GDM1 (cell line): ENCODE measurements around the gene GLIS1.

Experiments
- DNase-seq: peaks from one replicate; lab custom pipeline; 2025; lab: John Stamatoyannopoulos, UW

Gene GLIS1

DNA sequence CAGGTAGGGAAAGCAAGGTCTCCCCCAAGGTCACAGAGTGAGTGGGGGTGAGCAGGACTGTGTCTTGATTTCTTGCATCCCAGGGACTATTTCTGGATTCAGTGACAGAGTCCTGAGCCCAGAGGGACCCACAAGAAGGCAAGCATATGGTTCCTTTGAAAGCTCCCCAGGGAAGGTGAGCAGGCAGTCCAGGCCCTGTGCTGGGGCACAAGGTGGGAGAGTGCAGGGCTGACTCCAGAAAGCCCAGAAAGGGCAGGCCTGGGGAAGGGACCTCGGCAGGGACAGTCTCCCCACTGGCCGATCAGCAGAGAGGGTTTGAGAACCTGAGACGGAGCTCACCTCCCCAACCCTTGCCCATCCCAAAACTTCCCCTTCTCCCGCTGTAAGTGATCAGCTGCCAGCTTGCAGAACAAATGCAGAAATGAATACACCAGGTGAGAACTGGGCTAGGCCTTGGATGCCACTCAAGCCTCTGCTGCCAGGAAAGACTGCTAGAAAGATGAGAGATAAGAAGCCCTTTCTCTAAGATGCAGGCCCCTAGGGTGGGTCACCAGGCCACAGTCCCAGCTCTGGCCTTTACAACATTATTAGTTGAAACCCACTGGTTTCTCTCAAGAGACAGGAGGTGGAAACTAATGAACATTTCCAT, 121.0 kb downstream of the GLIS1 start:
- DNase-seq: no peak

DNA sequence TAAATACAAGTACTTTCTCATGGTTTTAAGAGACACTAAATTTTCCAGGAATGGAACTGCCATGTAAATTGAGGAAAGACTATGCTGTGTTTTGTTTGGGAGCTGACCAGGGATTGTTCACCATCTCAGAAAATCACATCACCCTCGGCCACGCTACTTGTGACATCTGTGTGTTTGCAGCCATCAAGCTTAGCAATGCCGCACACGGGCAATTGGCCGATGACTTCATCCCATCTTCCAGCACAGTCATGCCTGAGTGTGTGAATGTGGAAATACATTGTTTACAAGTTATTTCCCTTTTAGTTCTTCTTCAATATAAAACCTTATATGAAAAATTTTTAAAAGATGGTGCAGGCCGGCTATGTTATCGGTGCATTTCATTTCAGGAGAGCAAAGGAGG, 121.6 kb downstream of the GLIS1 start:
- no peak for DNase-seq

DNA sequence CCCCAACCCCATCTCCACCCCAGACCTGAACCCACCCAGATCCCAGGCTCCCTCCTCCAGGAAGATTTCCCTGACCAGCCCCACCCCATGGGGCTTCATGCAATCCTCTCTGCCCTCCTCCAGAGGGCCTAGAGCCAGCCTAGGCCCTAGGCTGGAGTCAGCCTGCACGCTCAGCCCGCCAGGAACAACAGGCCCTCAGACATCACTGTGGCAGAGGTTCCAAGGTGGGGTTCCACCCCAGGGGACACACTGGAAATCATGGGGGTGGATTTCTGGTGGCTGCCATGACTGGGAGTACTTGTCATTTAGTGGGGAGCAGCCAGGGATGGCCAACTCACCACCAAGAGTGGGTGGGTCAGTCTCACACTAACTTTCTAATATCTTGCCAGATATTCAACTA, 122.0 kb downstream of the GLIS1 start:
- no peak for DNase-seq

DNA sequence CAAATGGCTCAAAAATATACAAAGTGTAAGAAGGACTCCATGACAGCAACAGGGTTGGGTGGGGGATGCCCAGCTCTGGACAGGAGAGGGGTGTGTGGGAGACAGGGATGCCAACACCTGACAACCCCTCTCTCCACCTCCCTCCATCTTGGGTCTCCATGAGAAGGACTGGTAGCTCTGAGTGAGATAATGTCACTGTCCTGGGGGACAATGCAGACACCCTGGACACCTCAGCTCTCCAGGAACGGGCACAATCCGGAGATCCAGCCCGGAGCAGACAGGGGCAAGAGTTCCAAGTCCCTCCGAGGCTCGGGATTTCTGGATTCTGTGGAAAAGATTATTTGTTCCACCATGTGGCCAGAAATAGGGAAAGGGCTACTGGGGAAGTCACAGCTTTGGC, 122.5 kb downstream of the GLIS1 start:
- DNase-seq: no peak

- DNase-seq: no peak
Measured at GRCh38 chr1:53615101-53615500, 123.9 kb downstream of the GLIS1 start.

GRCh38 chr1:53614231-53615021, 124.5 kb downstream of the GLIS1 start:
- no peak for DNase-seq

DNA sequence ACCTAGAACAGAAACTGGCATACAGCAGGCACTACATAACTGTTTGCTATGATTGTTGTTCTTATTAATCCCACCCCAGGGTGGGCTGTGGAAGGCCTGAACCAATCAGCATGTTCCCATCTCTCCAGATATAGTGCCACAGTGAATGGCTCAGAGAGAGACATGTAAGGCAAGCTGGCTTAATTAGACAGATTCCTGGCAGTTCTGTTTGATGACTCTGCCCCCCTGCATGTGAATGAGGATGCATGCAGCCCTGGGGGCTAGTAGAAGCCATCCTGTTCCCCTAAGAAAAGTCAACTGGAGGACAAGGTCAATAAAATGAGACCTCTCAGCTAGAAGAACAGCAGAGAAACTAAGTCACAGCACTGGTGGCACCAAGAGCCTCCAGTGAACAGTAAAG, 130.3 kb downstream of the GLIS1 start:
- no peak for DNase-seq

- no peak for DNase-seq
Measured at GRCh38 chr1:53608071-53608470, 130.9 kb downstream of the GLIS1 start.

DNA sequence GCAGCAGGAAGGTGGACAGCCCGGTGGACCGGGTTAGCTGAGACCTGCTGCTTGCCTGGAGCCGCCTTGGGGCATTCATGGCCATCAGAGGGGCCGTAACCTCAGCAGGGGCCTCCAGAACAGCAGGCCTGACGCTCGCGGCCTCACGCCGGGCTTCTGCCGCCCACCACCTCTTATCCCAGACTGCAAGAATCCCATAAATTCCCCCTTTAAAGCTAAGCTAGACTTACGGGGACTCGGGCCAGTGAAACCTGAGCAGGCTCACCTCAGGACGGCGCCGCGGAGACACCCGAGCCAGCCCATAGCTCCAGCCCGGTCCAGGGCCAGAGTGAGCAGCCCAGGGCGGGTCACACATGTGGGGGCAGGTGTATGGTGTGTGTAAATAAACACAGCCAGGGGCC, 132.3 kb downstream of the GLIS1 start:
- no peak for DNase-seq

DNA sequence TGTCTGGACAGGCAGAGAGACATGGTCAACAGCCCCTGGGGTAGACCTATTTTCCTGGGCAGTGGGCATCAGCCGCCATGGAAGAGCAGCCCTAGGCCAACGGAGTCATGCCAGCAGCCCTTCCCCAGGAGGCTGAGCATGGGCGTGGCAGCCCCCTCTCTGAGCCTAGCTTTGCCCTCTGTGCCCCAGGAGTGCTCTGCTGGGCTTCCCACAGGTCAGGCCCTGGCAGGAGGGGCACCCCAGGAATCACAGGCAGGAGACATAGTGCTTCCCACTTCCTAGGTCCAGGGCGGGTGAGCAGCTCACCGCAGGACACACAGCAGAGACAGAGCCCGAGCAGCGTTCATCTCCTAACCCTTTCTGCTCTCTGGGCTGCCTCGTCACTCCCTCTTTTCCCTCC, 132.8 kb downstream of the GLIS1 start:
- no peak for DNase-seq

DNA sequence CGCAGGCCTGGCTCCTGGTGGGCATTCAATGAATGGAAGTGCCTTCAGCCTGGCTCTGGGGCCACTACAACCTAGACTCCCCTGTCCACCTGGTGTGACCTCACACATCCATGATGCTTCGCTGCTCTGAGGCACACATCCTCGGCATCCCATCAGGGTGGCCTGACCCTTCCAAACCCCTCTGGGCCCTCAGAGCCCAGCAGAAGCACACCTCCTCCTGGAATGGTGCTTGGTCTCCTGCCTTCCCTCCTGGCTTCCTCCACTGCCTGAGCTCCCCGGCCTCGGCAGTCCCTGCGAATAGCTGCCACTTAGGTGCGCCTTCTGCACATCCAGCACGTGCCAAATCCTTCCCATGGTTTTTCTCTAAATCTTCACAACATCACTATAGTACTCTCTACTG, 133.8 kb downstream of the GLIS1 start:
- DNase-seq: no peak

DNA sequence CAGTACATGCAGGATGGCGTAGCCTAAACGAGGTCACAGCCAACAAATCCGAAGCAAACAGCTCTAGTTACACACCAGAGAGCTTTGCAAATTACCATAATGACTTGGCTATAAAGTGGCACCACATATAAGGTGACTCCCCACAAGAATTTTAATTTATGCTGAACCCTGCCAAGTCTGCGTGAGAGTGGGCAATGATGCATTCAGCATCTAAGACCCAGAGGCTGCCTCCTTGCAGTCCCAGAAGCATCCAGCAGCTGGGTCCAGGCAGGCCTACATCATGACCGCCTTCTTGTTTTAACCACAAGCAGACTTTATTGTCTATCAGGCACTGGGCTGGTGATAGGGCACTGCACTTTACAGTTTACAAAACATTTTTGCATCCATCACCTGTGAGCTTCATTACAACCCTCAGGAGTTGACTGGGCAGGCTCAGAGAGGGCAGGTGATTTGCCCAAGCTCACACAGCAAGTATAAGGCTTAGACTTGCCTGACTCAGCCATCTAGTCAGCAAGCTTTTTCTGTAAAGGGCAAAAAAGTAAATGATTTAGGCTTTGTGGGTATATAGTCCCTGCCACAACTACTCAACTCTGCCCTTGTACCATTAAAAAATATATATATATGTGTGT, 134.6 kb downstream of the GLIS1 start:
- DNase-seq: no peak

DNA sequence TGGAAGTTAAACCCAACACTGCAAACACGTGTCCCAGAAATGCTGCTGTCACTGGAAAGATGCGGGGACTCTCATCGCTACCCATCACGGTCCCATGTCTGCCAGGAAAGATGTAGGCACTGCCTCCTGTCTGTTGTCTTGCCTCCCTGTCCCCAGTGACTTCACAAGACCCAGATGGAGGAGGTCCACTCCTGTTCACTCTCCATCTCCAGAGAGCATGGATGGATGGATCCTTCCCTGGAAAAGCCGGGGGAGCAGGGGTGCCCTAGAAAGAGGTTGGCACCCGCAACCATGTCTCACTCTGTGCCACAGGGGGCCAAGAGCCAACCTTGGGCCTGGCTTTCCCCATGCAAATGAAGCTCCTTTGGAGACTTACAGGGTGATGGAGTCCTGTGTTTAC, 135.5 kb downstream of the GLIS1 start:
- DNase-seq: no peak

DNA sequence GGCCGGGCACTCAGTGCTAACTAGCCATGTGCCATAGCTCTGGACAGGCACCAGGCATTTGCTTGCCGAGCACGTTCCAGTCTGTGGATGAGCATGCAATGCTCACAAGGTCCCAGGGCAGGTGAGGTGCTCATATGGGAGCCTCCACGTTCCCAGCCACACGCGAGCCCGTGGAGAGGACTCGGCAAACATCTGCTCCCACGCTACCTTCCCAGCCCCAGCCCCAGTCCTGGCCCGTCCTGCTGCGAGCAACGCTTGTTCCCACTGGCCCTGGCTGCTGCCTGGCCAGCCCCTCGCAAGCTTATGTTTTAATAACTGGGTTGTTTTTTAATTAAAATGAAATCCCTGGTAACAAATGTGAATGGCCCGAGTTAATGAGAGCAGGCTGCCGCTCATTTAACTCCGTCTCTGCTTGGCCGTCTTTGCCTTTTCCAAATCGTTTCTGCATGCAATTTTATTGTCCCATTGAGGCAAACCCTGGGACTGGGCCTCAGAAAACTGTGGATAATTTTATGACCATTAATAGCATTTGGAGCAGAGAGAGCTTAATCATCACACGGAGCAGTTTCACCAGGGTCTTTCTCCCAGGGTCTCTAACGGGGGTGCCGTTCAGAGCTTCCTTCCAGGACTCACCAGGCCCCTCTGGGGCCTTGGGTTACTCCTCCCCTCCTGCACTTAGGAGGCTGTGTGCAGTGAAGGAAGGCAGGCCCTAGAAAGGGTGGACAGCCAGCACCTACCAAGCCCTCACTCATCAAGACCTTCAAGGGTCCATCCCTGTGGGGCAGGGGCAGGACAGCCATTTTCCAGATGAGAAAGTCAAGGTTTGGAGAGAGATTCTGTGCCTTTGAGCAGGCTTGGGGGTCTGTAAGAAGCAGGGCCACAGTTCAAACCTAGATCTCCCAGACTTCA, 136.8 kb downstream of the GLIS1 start:
- no peak for DNase-seq

DNA sequence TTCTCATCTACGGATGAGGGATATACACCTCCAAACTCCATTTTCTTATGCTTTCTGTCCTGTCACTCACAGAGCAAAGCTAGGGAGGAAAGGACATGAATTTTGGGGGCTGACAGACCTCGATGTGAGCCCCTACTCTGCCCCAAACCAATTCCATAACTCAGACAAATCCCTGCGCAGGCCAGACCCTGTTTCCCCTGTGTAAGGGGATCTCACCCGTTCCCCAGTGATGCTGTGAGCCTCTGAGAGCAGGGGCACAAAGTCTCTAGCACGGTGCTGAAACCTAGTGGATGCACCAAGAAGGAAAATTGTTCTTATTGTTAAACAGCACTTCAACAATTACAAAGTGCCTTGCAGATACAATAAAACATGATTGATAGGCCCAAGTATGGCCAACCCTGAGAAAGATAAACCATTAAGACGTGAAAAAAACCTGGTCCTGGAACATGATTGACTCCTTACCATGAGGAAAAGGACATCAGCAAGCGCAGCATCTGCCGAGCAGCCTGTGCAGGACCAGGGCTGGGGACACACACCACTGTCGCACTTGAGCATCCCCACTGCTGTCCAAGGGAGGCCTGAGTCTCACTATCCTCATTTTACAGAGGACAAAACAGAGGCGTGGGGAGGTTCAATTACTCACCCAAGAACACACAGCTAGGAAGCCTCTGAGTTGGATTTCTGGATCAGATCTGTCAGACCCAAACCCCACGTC, 137.8 kb downstream of the GLIS1 start:
- DNase-seq: no peak

DNA sequence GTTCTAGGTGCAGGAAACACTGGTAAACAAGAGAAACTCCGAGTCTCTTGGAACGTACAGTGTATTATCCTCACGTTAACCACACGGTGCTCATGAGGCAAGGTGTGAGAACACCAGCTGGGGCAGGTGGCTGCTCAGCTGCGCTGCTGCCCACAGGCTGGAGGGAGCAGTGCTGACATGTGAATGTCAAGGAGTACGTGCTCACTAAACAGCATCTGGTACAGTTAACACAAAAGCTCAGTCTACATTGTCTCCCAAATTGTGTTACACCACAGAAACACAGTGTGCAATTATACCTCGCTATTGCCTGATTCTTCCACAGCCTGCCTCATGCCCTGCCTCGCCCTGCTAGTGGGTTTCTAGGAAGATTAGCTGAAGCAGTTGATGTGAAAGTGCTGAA, 138.4 kb downstream of the GLIS1 start:
- DNase-seq: no peak

GRCh38 chr1:53600001-53600400, 139.0 kb downstream of the GLIS1 start:
- no peak for DNase-seq

DNA sequence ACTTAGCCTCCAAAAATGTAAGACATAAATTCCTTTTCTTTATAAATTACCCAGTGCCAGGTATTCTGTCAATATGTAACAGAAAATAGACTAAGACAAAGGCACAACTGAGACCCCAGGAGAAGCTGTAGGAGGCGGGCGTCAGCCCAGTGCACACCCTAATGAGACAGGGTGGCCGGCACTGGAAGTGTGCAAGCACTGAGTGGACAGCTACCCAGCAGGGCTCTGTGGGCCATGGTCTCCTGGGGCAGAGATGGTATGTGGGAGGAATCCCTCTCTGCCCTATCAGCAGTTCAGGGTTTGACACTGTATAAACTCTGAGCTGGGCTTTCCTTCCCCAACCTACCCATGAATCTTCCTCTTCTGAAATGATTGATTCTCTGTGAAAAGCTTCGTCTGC, 139.5 kb downstream of the GLIS1 start:
- DNase-seq: no peak

- DNase-seq: no peak
Measured at GRCh38 chr1:53598966-53599365, 140.0 kb downstream of the GLIS1 start.

DNA sequence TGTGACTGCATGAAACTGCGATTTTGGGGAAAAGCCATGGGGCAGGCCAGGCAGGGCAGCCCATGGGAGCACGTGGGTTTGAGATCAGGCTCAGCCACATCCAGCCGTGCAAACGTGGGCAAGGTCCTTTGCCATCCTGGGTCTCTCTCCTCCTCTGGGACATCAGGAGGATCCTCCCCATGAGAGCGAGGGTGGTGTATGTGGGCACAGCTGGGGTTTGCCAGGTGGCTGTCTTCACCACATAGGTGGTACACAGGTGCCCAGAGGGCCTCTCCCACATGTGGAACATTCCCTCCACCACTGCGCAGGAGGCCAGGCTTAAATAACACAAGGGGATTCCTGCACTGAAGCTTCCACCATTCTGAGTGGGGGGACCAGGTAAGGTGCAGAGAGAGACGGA, 143.1 kb downstream of the GLIS1 start:
- DNase-seq: no peak

- DNase-seq: no peak
Measured at GRCh38 chr1:53594391-53595180, 144.4 kb downstream of the GLIS1 start.
